Measurements from ENCODE around the gene RNF187. TPM values are rescaled to one million over a fixed set of nuclear protein-coding genes. Genes with fewer than 3 reads are reported as not detected.
A peak's percentile ranks its signal among the peaks of the same experiment; 100 is the strongest.

The RNF187 gene
- polyA plus RNA-seq, 1 donor = 45.9 TPM

- Histone ChIP-seq H3K4me1 (ENCODE audit: control insufficient read depth, insufficient read depth, low read length) (peaks cover 7% of the 10 kb centered on the region), H3K4me3 (ENCODE audit: low read length) (peak overlapping the region; percentile 95), H3K9me3 (ENCODE audit: control insufficient read depth, low read depth, low read length) (no peaks in the 10 kb centered on the region), H3K27ac (ENCODE audit: low read length) (peak overlapping the region; percentile 99), H3K27me3 (ENCODE audit: control insufficient read depth, insufficient read depth, low read length) (no peaks in the 10 kb centered on the region), H3K36me3 (ENCODE audit: control insufficient read depth, insufficient read depth, low read length) (peaks cover 22% of the 10 kb centered on the region)
- WGBS (ENCODE audit: insufficient coverage, low lambda C conversion rate) = no CpG with 5 or more reads among the region's 60 CpGs
- DNase-seq = peak; percentile 72 to 96
Observed at GRCh38 chr1:228486596-228487335, 416 bp upstream of the RNF187 start.

- no peaks in the 10 kb centered on the region for H3K27me3 ChIP-seq (ENCODE audit: control insufficient read depth, insufficient read depth, low read length)
- H3K4me3 ChIP-seq (ENCODE audit: low read length) = peak overlapping the region; percentile 53
- no peaks in the 10 kb centered on the region for H3K9me3 ChIP-seq (ENCODE audit: control insufficient read depth, low read depth, low read length)
- no peak overlapping the region for H3K27ac ChIP-seq (ENCODE audit: low read length)
- no CpG with 5 or more reads among the region's 18 CpGs for WGBS (ENCODE audit: insufficient coverage, low lambda C conversion rate)
- DNase-seq = no peak
- peaks cover 31% of the 10 kb centered on the region for H3K36me3 ChIP-seq (ENCODE audit: control insufficient read depth, insufficient read depth, low read length)
- H3K4me1 ChIP-seq (ENCODE audit: control insufficient read depth, insufficient read depth, low read length) = peaks cover 7% of the 10 kb centered on the region
Observed at GRCh38 chr1:228488125-228488817, 1.1 kb downstream of the RNF187 start.

GRCh38 chr1:228488818-228489674 lies 1.9 kb downstream of the RNF187 start:
- peaks cover 39% of the 10 kb centered on the region for H3K36me3 ChIP-seq (ENCODE audit: control insufficient read depth, insufficient read depth, low read length)
- no peaks in the 10 kb centered on the region for H3K27me3 ChIP-seq (ENCODE audit: control insufficient read depth, insufficient read depth, low read length)
- no peaks in the 10 kb centered on the region for H3K9me3 ChIP-seq (ENCODE audit: control insufficient read depth, low read depth, low read length)
- DNase-seq = no peak
- peaks cover 7% of the 10 kb centered on the region for H3K4me1 ChIP-seq (ENCODE audit: control insufficient read depth, insufficient read depth, low read length)
- WGBS (ENCODE audit: insufficient coverage, low lambda C conversion rate) = no CpG with 5 or more reads among the region's 9 CpGs
- H3K4me3 ChIP-seq (ENCODE audit: low read length) = peak overlapping the region; percentile 53
- no peak overlapping the region for H3K27ac ChIP-seq (ENCODE audit: low read length)

- no CpG with 5 or more reads among the region's 6 CpGs for WGBS (ENCODE audit: insufficient coverage, low lambda C conversion rate)
- no peaks in the 10 kb centered on the region for H3K9me3 ChIP-seq (ENCODE audit: control insufficient read depth, low read depth, low read length)
- H3K27ac ChIP-seq (ENCODE audit: low read length) = no peak overlapping the region
- peaks cover 7% of the 10 kb centered on the region for H3K4me1 ChIP-seq (ENCODE audit: control insufficient read depth, insufficient read depth, low read length)
- H3K36me3 ChIP-seq (ENCODE audit: control insufficient read depth, insufficient read depth, low read length) = peaks cover 52% of the 10 kb centered on the region
- no peak for DNase-seq
- H3K4me3 ChIP-seq (ENCODE audit: low read length) = no peak overlapping the region
- H3K27me3 ChIP-seq (ENCODE audit: control insufficient read depth, insufficient read depth, low read length) = no peaks in the 10 kb centered on the region
Observed at GRCh38 chr1:228490120-228491078, 3.2 kb downstream of the RNF187 start.

GRCh38 chr1:228493141-228494043 lies 6.2 kb downstream of the RNF187 start:
- Histone ChIP-seq H3K36me3 (ENCODE audit: control insufficient read depth, insufficient read depth, low read length) (peaks cover 61% of the 10 kb centered on the region), H3K4me1 (ENCODE audit: control insufficient read depth, insufficient read depth, low read length) (peaks cover 4% of the 10 kb centered on the region), H3K27ac (ENCODE audit: low read length) (no peak overlapping the region), H3K9me3 (ENCODE audit: control insufficient read depth, low read depth, low read length) (no peaks in the 10 kb centered on the region), H3K27me3 (ENCODE audit: control insufficient read depth, insufficient read depth, low read length) (no peaks in the 10 kb centered on the region), H3K4me3 (ENCODE audit: low read length) (no peak overlapping the region)
- 100% methylated on average over 1 of the region's 28 CpGs for WGBS (ENCODE audit: insufficient coverage, low lambda C conversion rate)
- DNase-seq = no peak

- H3K9me3 ChIP-seq (ENCODE audit: control insufficient read depth, low read depth, low read length) = no peaks in the 10 kb centered on the region
- H3K36me3 ChIP-seq (ENCODE audit: control insufficient read depth, insufficient read depth, low read length) = peaks cover 61% of the 10 kb centered on the region
- WGBS (ENCODE audit: insufficient coverage, low lambda C conversion rate) = no CpG with 5 or more reads among the region's 9 CpGs
- H3K4me3 ChIP-seq (ENCODE audit: low read length) = no peak overlapping the region
- H3K4me1 ChIP-seq (ENCODE audit: control insufficient read depth, insufficient read depth, low read length) = no peaks in the 10 kb centered on the region
- no peak overlapping the region for H3K27ac ChIP-seq (ENCODE audit: low read length)
- no peak for DNase-seq
- no peaks in the 10 kb centered on the region for H3K27me3 ChIP-seq (ENCODE audit: control insufficient read depth, insufficient read depth, low read length)
Observed at GRCh38 chr1:228494044-228494353, 6.8 kb downstream of the RNF187 start.

GRCh38 chr1:228494391-228494790 lies 7.2 kb downstream of the RNF187 start:
- peaks cover 59% of the 10 kb centered on the region for H3K36me3 ChIP-seq (ENCODE audit: control insufficient read depth, insufficient read depth, low read length)

GRCh38 chr1:228494970-228495853 lies 8.0 kb downstream of the RNF187 start:
- Histone ChIP-seq H3K4me3 (ENCODE audit: low read length) (no peak overlapping the region), H3K27me3 (ENCODE audit: control insufficient read depth, insufficient read depth, low read length) (no peaks in the 10 kb centered on the region), H3K27ac (ENCODE audit: low read length) (no peak overlapping the region), H3K36me3 (ENCODE audit: control insufficient read depth, insufficient read depth, low read length) (peaks cover 51% of the 10 kb centered on the region), H3K9me3 (ENCODE audit: control insufficient read depth, low read depth, low read length) (no peaks in the 10 kb centered on the region), H3K4me1 (ENCODE audit: control insufficient read depth, insufficient read depth, low read length) (no peaks in the 10 kb centered on the region)
- WGBS (ENCODE audit: insufficient coverage, low lambda C conversion rate) = 100% methylated on average over 1 of the region's 15 CpGs
- DNase-seq = no peak

More at GRCh38 chr1:228494391-228494790, 7.2 kb downstream of the RNF187 start:
- Histone ChIP-seq H3K9me3 (ENCODE audit: control insufficient read depth, low read depth, low read length) (no peaks in the 10 kb centered on the region), H3K4me1 (ENCODE audit: control insufficient read depth, insufficient read depth, low read length) (no peaks in the 10 kb centered on the region), H3K27ac (ENCODE audit: low read length) (no peak overlapping the region), H3K4me3 (ENCODE audit: low read length) (no peak overlapping the region), H3K27me3 (ENCODE audit: control insufficient read depth, insufficient read depth, low read length) (no peaks in the 10 kb centered on the region)
- WGBS (ENCODE audit: insufficient coverage, low lambda C conversion rate) = no CpG with 5 or more reads among the region's 7 CpGs
- DNase-seq = no peak

Measured in large intestine (tissue), 3 donors.